HG03139 (cell line): ENCODE data around the gene IGIP.
A peak's percentile ranks its signal among the peaks of the same experiment; 100 is the strongest.

ENCODE experiments used
- ATAC-seq: cut with Tn5 transposase; IDR thresholded peaks from one replicate; pipeline ENCODE4 v1.9.1; 2021; ENCODE audit not compliant: unreplicated experiment

Gene IGIP

DNA sequence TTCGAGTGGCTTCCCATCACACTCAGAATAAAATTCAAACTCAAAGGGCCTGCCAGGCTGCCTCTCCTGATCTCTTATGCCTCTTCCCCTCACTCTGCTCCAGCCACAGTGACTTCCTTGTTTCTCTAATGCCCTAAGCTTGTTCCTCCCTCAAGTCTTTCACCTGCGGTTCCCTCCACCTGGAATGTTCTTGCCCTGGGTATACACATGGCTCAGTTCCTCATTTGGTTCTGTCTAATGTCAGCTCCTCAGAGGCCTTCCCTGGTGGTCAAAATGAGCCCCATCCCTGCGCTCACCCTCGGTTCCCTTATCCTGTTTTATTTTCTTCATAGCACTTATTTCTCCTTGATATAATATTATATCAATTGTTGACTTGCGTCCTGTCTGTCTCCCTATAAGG lies 36.5 kb downstream of the IGIP start:
- no peak for ATAC-seq

DNA sequence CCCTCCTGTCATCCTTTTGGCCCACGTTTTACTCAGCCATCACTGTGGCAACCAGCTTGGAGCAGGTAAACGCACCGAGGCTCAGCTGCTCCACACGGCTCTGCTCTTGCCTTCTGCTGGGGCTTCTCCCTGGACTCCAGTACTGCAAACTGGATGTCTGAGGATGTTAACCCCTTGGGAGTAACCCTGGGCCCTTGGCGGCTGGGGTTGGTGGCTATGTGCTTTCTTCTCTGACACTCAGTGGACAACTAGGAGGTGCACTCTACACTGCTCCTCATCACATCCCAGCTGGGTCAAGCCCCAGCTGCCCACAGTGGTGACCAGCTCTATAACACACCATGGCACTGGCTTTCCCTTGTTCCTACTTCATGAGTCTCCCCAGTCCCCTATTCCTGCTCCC lies 37.0 kb downstream of the IGIP start:
- no peak for ATAC-seq

- no peak for ATAC-seq
Observed at GRCh38 chr5:140165101-140165922, 39.6 kb downstream of the IGIP start.

GRCh38 chr5:140165923-140166270 lies 40.2 kb downstream of the IGIP start:
- ATAC-seq: no peak

GRCh38 chr5:140166911-140167310 lies 41.2 kb downstream of the IGIP start:
- ATAC-seq: no peak

DNA sequence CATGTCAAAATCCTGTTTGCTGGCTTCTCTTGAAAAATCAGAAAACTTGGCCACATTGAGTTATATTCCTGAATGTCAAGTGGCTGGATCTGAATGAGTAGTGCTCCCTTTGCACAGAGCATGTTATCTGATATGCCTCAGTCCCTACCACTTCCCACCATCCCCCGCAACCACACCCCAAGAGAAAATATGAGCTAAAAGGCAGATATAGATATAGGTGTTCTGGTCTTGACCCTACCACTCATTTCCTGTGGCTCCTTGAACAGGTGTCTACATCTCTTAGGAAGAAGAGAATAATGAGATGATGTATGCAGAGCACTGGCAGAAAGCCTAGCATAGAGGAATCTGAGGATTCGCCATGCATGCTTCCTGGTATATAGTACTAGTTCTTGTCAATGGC lies 42.6 kb downstream of the IGIP start:
- no peak for ATAC-seq

DNA sequence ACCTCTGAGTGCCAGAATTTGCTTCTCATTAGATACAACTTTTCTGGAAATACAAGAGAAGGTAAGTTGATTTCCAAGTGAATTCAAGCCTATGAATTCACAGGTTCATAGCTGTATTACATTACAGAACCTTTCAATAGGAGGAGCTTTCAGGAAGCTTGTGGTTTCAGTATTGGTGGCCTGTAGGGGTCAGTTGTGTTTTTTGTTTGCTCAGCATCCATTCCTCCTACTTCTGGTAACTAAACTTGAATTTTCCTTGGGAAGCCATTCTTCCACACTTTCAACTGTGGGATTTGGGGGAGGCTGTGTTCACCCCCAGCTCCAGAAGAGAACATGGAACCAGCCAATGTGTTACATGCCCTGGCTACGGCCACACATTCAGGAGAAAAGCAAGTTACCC lies 43.7 kb downstream of the IGIP start:
- no peak for ATAC-seq

- ATAC-seq: no peak
Observed at GRCh38 chr5:140172483-140172882, 46.7 kb downstream of the IGIP start.

DNA sequence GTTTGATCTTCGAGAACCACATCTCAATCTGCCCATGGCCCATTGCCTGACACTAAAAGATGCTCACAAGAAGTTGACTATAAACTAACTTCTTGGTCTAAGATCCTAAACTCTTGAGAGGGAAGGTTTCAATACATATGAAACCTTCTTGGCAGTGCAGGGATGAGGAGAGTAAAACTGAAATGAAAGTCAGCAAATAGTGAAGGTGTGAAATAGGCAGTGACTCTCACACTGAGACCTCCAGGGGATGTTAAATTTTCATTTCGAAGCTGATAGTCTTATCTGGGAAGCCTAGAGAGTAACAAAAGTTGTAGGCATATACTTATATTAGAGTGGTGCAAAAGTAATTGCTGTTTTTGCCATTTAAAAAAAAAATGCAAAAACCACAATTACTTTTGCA lies 48.3 kb downstream of the IGIP start:
- ATAC-seq: no peak

DNA sequence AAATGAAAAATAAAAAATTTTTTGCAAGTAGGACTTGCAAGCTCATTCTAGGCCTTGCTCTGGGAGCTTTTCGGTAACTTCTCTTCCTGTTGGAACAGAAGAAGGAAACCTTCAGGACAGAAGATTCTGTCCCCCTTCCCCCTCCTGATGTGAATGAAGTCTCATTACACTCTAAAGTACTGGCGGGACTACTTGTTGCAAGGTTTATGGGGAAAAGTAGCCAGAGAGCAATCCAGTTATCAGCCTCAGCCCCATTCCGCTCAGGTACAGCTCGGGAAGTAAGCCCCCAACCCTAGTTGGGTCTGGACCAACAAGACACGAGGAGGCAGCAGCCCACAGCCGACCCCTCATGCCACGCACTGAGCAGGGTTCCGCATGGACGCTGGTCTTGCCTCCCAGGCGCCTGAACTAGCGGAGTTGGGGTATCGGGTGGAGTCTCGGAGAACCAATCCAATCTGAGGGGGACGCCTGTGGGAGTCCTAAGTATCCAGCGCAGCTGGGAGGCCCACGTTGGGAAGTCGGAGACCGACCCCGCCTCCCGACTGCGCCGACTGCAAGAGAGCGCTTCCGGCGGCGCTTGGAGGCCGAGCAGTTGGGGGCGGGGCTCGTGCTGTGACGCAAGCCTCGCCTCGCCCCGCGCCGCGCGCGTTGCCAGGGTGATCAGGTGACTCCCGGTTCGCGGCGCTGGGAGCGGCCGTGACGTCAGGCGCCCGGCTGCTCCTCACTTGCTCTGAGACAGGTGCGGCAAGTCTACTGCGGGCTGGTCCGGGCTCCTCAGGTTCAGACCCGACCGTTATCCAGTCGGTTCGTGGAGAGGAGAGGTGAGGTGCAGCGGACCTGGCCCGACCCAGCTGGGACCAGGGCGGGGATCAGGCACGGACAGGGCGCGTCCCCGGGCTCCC lies 49.0 kb downstream of the IGIP start, which contains the start of gene CYSTM1:
TSS of gene CYSTM1 (plus strand) at position 724 of the 902 bp plus-strand sequence. CDS start 19,278 bp downstream, outside the sequence.
- ATAC-seq: peak; percentile 91

GRCh38 chr5:140175367-140176030 lies 49.8 kb downstream of the IGIP start:
- peak; percentile 44 for ATAC-seq

- ATAC-seq: no peak
Observed at GRCh38 chr5:140176031-140176387, 50.3 kb downstream of the IGIP start.

DNA sequence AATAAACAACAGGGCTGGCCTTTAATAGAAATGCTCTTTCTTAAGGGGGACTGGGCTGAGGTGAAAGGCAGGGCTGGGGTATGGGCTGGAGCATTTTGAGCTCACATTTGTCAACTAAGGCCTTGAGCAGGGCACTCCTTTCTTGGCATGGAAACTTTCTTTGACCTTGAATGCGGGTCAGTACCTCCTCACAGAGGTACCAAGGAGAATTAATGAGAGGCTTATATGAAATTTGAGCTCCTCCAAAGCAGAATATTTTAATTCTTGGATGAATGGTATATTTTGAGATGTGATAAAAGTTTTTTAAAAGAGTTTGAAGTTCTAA lies 52.3 kb downstream of the IGIP start:
- no peak for ATAC-seq

- ATAC-seq: no peak
Observed at GRCh38 chr5:140178482-140179116, 52.9 kb downstream of the IGIP start.
